ENCODE data around the gene ADAM12. TPM values are rescaled to one million over a fixed set of nuclear protein-coding genes. Genes with fewer than 3 reads are reported as not detected.

The ADAM12 gene
- total RNA-seq, 4 donors from 2014 or later = 0.19 to 2.6 (median 1.5) TPM

DNA sequence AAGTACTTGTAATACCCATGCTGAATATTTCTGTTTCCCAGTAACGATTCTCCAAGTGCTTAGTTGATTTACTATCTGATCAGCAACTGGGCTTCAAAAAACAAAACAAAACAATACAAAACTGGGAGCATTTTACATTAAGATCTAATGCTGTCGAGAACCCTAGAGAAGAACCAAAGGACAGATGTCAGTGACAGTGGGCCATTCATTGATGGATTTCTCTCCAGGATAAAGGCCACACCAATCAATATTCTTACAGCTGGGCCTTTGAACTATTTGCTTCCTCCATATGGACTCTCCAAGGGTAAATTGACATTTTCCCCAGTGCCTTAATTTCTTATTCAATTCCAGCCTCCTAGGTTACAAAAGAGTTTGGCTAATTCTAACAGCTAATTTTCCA, 217.5 kb downstream of the ADAM12 start:
- Histone ChIP-seq H3K36me3 (no peaks in the 10 kb centered on the region), H3K27ac (no peak overlapping the region), H3K27me3 (no peaks in the 10 kb centered on the region), H3K9me3 (no peaks in the 10 kb centered on the region), H3K4me3 (no peak overlapping the region), H3K4me1 (no peaks in the 10 kb centered on the region)
- TF ChIP-seq EP300 (IDR thresholded peaks at IDR 0.05) (no peak), CTCF (IDR thresholded peaks at IDR 0.05) (no peak), POLR2A (IDR thresholded peaks at IDR 0.05) (no peak), POLR2AphosphoS5 (IDR thresholded peaks at IDR 0.05) (no peak)
- DNase-seq (ENCODE audit: low spot score in 2 of 2) = no peak
- 63% methylated on average over 2 of the region's 2 CpGs for WGBS

DNA sequence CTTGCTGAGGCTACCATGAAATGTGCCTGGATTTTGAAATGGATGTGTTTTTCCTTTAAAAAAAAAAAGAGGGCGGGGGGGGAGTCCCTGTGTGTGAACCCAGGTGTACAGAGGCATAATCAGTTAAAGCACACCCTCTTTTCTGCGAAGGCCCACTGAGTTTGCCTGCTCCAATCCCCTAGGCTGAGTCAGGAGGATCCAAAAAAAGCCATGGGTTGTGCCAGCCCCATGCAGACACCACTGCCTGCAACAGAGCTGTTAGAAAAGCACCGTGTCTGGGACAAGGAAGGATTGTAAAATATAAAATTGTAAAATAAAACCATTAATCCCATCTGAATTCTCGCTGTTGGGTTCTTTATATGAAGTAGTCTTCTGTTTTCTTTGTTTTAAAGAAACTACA, 217.9 kb downstream of the ADAM12 start:
- Histone ChIP-seq H3K36me3 (no peaks in the 10 kb centered on the region), H3K4me1 (no peaks in the 10 kb centered on the region), H3K27me3 (no peaks in the 10 kb centered on the region), H3K9me3 (no peaks in the 10 kb centered on the region), H3K27ac (no peak overlapping the region), H3K4me3 (no peak overlapping the region)
- DNase-seq (ENCODE audit: low spot score in 2 of 2) = no peak
- no peak for TF ChIP-seq EP300 (IDR thresholded peaks at IDR 0.05)
- TF ChIP-seq POLR2AphosphoS5 (IDR thresholded peaks at IDR 0.05) = no peak
- TF ChIP-seq POLR2A (IDR thresholded peaks at IDR 0.05) = no peak
- TF ChIP-seq CTCF (IDR thresholded peaks at IDR 0.05) = no peak
- WGBS = 65% methylated on average over 4 of the region's 4 CpGs

DNA sequence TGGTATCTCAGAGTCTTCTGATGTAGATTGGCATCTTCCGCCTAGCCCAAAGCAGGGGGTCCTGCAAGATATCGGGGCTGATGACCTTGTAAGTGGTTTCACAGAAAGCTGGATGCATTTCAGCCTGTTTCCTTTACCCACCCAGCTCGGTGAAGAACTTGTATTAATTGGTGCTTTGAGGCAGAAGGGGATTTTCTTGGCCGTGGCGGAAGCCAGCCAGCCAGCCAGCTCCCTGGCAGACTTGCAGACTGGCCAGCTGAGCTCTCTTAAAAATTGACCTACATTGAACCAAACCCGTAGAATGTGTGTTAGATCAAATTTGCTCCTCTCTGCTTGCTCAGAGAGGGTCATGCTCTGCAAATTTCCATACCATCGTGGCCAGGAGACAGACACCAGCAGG, 218.4 kb downstream of the ADAM12 start:
- Histone ChIP-seq H3K9me3 (no peaks in the 10 kb centered on the region), H3K4me1 (no peaks in the 10 kb centered on the region), H3K27me3 (peaks cover 3% of the 10 kb centered on the region), H3K4me3 (no peak overlapping the region), H3K27ac (no peak overlapping the region), H3K36me3 (no peaks in the 10 kb centered on the region)
- no peak for TF ChIP-seq CTCF (IDR thresholded peaks at IDR 0.05)
- TF ChIP-seq POLR2AphosphoS5 (IDR thresholded peaks at IDR 0.05) = no peak
- TF ChIP-seq POLR2A (IDR thresholded peaks at IDR 0.05) = no peak
- no peak for TF ChIP-seq EP300 (IDR thresholded peaks at IDR 0.05)
- no peak for DNase-seq (ENCODE audit: low spot score in 2 of 2)
- WGBS = 58% methylated on average over 7 of the region's 7 CpGs

DNA sequence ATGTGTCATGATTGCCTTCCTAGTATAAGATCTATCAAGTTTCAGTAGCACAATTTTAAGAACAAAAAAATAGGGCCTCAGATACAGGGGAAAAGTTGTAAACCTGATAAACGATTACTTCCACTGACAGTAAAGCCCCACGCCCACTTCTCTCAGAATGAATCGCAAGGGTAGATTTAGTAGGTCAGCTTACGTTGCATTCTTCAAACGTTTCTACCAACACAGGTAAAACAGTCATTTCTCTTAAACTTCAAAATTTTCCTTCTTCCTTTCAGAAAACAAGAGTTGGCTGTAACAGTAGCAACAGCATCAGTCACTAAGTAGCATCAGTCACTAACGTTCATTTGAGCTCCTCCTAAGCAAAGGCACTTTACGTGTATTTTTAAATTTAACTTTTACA, 221.5 kb downstream of the ADAM12 start:
- Histone ChIP-seq H3K9me3 (no peaks in the 10 kb centered on the region), H3K27me3 (peaks cover 3% of the 10 kb centered on the region), H3K36me3 (no peaks in the 10 kb centered on the region), H3K27ac (no peak overlapping the region), H3K4me3 (no peak overlapping the region), H3K4me1 (no peaks in the 10 kb centered on the region)
- TF ChIP-seq POLR2AphosphoS5 (IDR thresholded peaks at IDR 0.05) (no peak), POLR2A (IDR thresholded peaks at IDR 0.05) (no peak), EP300 (IDR thresholded peaks at IDR 0.05) (no peak), CTCF (IDR thresholded peaks at IDR 0.05) (no peak)
- WGBS = 62% methylated on average over 7 of the region's 7 CpGs
- no peak for DNase-seq (ENCODE audit: low spot score in 2 of 2)

- TF ChIP-seq CTCF (IDR thresholded peaks at IDR 0.05) (no peak), POLR2AphosphoS5 (IDR thresholded peaks at IDR 0.05) (no peak), POLR2A (IDR thresholded peaks at IDR 0.05) (no peak), EP300 (IDR thresholded peaks at IDR 0.05) (no peak)
- no peaks in the 10 kb centered on the region for H3K4me1 ChIP-seq
- DNase-seq (ENCODE audit: low spot score in 2 of 2) = no peak
- no peak overlapping the region for H3K4me3 ChIP-seq
- no peaks in the 10 kb centered on the region for H3K9me3 ChIP-seq
- WGBS = 95% methylated on average over 2 of the region's 2 CpGs
- H3K36me3 ChIP-seq = no peaks in the 10 kb centered on the region
- peaks cover 3% of the 10 kb centered on the region for H3K27me3 ChIP-seq
- no peak overlapping the region for H3K27ac ChIP-seq
These were observed 222.4 kb downstream of the ADAM12 start for GRCh38 chr10:126165874-126166273.

Measured in suprapubic skin (tissue), 4 donors.